Nephron (organoid): ENCODE measurements around the gene CDH4.

Experiments used
- H3K27ac Mint-ChIP-seq, 3 experiments: 2 replicates each; pipeline ENCODE4 v1.8.0; 2020; ENCODE audit warnings: mixed read lengths in 3 of 3, mild to moderate bottlenecking in 2 of 3, moderate library complexity in 1 of 3
- H3K27me3 Mint-ChIP-seq: 2 replicates; pipeline ENCODE4 v1.8.0; 2021; ENCODE audit warnings: low read depth, mild to moderate bottlenecking, moderate library complexity, mixed read lengths
- H3K36me3 Mint-ChIP-seq: 2 replicates; pipeline ENCODE4 v1.8.0; 2020; ENCODE audit warnings: low read depth, mixed read lengths
- H3K4me1 Mint-ChIP-seq: 2 replicates; pipeline ENCODE4 v1.8.0; 2020; ENCODE audit warnings: mixed read lengths
- H3K4me3 Mint-ChIP-seq, 3 experiments: 2 replicates each; pipeline ENCODE4 v1.8.0; 2020; ENCODE audit warnings: mild to moderate bottlenecking in 3 of 3, mixed read lengths in 3 of 3, moderate library complexity in 2 of 3
- H3K9me3 Mint-ChIP-seq: 2 replicates; pipeline ENCODE4 v1.8.0; 2020; ENCODE audit warnings: mixed read lengths
- CTCF ChIP-seq, 3 experiments: fragments of 200-600 bp; sonication (generic); IDR thresholded peaks; one replicate each; pipeline ENCODE4 v1.5.0; 2021; ENCODE audit warnings: antibody characterized with exemption in 3 of 3; ENCODE audit not compliant: unreplicated experiment in 3 of 3

The CDH4 gene

GRCh38 chr20:61324906-61325305, 72.8 kb downstream of the CDH4 start:
- no peaks in the 10 kb centered on the region for H3K9me3 Mint-ChIP-seq
- peaks cover 44% of the 10 kb centered on the region for H3K27me3 Mint-ChIP-seq
- no peak for TF ChIP-seq CTCF (IDR thresholded peaks at IDR 0.05; ENCODE audit: unreplicated experiment in 3 of 3)
- no peaks in the 10 kb centered on the region for H3K4me1 Mint-ChIP-seq
- H3K4me3 Mint-ChIP-seq = no peak overlapping the region
- no peaks in the 10 kb centered on the region for H3K36me3 Mint-ChIP-seq
- H3K27ac Mint-ChIP-seq = no peak overlapping the region

GRCh38 chr20:61325718-61326117, 73.7 kb downstream of the CDH4 start:
- H3K4me3 Mint-ChIP-seq = no peak overlapping the region
- no peak for TF ChIP-seq CTCF (IDR thresholded peaks at IDR 0.05; ENCODE audit: unreplicated experiment in 3 of 3)
- H3K27me3 Mint-ChIP-seq = peaks cover 45% of the 10 kb centered on the region
- H3K27ac Mint-ChIP-seq = no peak overlapping the region
- H3K36me3 Mint-ChIP-seq = no peaks in the 10 kb centered on the region
- no peaks in the 10 kb centered on the region for H3K4me1 Mint-ChIP-seq
- no peaks in the 10 kb centered on the region for H3K9me3 Mint-ChIP-seq

- Mint-ChIP-seq H3K4me3 (no peak overlapping the region), H3K36me3 (no peaks in the 10 kb centered on the region), H3K4me1 (no peaks in the 10 kb centered on the region), H3K27me3 (peaks cover 38% of the 10 kb centered on the region), H3K27ac (no peak overlapping the region), H3K9me3 (no peaks in the 10 kb centered on the region)
- TF ChIP-seq CTCF (IDR thresholded peaks at IDR 0.05; ENCODE audit: unreplicated experiment in 3 of 3) = no peak
These were observed 77.0 kb downstream of the CDH4 start for GRCh38 chr20:61328911-61329558.

- Mint-ChIP-seq H3K4me3 (no peak overlapping the region), H3K4me1 (no peaks in the 10 kb centered on the region), H3K9me3 (no peaks in the 10 kb centered on the region), H3K36me3 (no peaks in the 10 kb centered on the region), H3K27me3 (peaks cover 36% of the 10 kb centered on the region), H3K27ac (no peak overlapping the region)
- TF ChIP-seq CTCF (IDR thresholded peaks at IDR 0.05; ENCODE audit: unreplicated experiment in 3 of 3) = no peak
These were observed 78.4 kb downstream of the CDH4 start for GRCh38 chr20:61330441-61330840.

GRCh38 chr20:61331543-61331942, 79.5 kb downstream of the CDH4 start:
- no peak overlapping the region for H3K4me3 Mint-ChIP-seq
- H3K4me1 Mint-ChIP-seq = no peaks in the 10 kb centered on the region
- H3K36me3 Mint-ChIP-seq = no peaks in the 10 kb centered on the region
- TF ChIP-seq CTCF (IDR thresholded peaks at IDR 0.05; ENCODE audit: unreplicated experiment in 3 of 3) = no peak
- H3K27me3 Mint-ChIP-seq = peaks cover 33% of the 10 kb centered on the region
- H3K9me3 Mint-ChIP-seq = no peaks in the 10 kb centered on the region
- no peak overlapping the region for H3K27ac Mint-ChIP-seq
